VCaP (cell line): Measurements from ENCODE around the gene EPB41L4B.

ENCODE experiments used
- H3K27ac ChIP-seq: fragments of 450-650 bp; 2 replicates; pipeline ENCODE4 v1.5.1; 2017
- CTCF ChIP-seq: fragments of 450-650 bp; conservative IDR thresholded peaks from 2 replicates; pipeline ENCODE4 v1.5.1; 2017; ENCODE audit warnings: mild to moderate bottlenecking, moderate library complexity

EPB41L4B gene

GRCh38 chr9:109315480-109316206, 5.2 kb downstream of the EPB41L4B start:
- peak overlapping the region; percentile 97 for H3K27ac ChIP-seq
- TF ChIP-seq CTCF, result no peak

- TF ChIP-seq CTCF, result no peak
- peak overlapping the region; percentile 5; the same call in 1 of the 2 replicates for H3K27ac ChIP-seq
Observed at GRCh38 chr9:109314011-109314531, 6.8 kb downstream of the EPB41L4B start.

DNA sequence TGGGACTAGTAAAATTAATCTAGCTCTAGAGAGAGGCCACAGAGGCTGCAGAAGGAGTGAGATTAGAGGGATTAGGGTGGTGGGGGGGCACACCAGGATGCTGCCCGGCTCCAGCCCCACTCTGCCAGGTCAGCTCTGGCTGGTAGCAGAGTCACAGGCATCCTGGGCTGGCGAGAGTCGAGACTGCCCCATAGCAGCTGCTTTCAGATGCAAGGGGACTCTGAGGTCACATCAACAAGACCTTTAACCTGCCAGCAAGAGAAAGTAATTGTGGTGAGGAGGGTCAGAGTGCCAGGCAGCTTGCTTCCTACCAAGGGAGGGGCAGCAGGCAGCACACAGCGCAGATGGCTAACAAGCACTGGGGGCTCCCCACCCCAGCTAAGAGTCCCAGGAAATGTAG, 7.5 kb downstream of the EPB41L4B start:
- TF ChIP-seq CTCF, result no peak
- peak overlapping the region; percentile 5; the same call in 1 of the 2 replicates for H3K27ac ChIP-seq

DNA sequence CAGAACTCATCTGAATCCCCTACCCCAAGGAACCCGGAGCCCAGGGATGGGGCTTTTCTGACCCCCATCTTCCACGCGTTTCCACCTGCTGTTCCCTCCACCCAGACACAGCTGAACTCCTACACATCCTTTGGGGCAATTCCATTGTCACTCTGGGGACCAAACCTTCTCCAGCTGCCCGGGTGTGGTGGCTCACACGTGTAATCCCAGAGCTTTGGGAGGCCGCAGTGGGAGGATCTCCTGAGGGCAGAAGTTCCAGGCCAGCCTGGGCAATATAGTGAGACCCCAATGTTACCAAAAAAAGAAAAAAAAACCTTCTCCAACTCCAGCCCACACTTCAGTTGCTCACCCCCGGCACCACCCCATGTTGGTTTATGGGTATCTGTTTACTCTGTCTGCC, 8.1 kb downstream of the EPB41L4B start:
- H3K27ac ChIP-seq, result no peak overlapping the region; the same call in 1 of the 2 replicates
- no peak for TF ChIP-seq CTCF

DNA sequence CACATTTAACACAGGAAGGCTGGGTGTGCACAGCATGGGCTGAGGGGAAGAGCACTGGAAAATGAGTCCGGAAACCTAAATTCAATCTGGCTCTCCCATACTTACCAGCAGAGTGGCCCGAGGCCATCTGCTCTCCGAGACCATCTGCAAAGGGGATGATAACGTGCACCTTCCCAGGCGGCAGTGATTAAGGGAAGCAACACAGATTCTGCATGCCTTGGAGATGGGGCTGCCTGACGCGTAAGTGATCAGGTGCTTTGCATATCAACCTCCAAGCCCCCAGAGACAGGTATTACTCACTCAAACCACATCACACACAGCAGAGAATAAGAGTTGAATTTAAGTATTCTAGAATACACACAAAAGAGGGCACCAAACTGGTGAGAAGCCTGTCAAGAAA, 9.1 kb downstream of the EPB41L4B start:
- no peak overlapping the region; the same call in 1 of the 2 replicates for H3K27ac ChIP-seq
- TF ChIP-seq CTCF, result no peak

DNA sequence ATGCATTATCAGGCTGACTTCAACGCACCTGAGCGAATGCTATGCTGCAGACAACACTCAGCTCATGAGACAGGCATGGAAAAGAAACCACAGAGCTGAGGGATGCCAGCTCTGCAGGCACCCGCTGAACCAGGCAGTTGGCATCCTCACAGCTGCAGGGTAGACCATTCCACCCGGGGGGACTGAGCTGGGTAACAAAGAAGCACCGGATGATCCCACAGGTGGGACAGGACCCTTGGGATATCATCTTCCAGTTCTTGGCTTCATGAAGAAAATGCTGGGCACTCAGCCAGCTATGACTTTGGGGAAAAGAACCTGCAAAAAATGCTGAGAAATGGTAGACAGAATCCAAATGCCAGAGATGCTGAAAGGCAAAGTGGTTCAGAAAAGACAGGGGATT, 9.6 kb downstream of the EPB41L4B start:
- H3K27ac ChIP-seq, result no peak overlapping the region; the same call in 1 of the 2 replicates
- no peak for TF ChIP-seq CTCF

DNA sequence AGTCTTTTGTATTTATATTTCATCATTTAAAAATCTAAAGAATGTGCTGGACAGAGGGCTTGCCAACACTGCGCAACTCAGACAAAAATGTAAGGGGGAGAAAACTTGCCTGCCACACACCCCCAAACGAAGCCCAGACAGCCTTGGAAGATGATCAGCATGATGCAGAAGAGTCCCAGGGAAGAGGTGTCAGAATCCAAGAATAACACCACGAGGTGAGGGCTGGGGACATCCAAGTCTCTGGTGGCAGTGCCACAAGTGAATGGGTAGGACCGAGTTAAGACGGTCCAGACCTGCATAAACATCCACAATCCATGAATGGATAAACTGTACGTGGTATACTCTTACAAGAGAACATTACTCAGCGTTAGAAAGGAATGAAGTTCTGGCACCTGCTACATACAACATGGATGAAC, 10.4 kb downstream of the EPB41L4B start:
- no peak for TF ChIP-seq CTCF
- no peak overlapping the region for H3K27ac ChIP-seq
